Measurements from ENCODE around the gene ATP9B.

The ATP9B gene

DNA sequence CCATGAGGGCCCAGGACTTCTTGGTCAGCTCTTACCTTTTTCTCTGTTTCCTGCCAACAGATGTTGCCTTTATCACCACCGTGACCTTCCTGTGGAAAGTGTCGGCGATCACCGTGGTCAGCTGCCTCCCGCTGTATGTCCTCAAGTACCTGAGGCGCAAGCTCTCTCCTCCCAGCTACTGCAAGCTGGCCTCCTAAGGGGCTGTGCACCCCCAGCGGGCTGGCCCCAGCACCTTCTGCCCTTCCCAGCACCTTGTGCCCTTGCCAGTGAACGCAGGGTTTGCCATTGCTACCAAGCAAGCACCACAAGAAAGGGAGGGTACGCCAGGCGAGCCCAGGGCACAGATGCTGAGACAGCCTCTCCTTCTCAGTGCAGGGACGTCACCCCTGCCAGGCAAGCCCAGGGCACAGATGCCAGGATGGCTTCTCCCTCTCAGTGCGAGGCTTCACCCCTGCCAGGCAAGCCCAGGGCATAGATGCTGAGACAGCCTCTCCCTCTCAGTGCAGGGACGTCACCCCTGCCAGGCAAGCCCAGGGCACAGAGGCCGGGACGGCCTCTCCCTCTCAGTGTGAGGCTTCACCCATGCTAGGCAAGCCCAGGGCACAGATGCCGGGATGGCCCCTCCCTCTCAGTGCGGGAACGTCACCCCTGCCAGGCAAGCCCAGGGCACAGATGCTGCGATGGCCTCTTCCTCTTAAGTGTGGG lies 308.1 kb downstream of the ATP9B start:
- H3K27ac ChIP-seq: no peak overlapping the region

GRCh38 chr18:79378536-79379250 lies 309.5 kb downstream of the ATP9B start:
- H3K27ac ChIP-seq: no peak overlapping the region
- TF ChIP-seq CTCF (conservative IDR thresholded peaks at IDR 0.05) (peak; percentile 94), ZFX (IDR thresholded peaks at IDR 0.05) (no peak)

More for the DNA sequence above, 308.1 kb downstream of the ATP9B start:
- TF ChIP-seq ZFX (IDR thresholded peaks at IDR 0.05): no peak
- no peak for TF ChIP-seq CTCF (conservative IDR thresholded peaks at IDR 0.05)

DNA sequence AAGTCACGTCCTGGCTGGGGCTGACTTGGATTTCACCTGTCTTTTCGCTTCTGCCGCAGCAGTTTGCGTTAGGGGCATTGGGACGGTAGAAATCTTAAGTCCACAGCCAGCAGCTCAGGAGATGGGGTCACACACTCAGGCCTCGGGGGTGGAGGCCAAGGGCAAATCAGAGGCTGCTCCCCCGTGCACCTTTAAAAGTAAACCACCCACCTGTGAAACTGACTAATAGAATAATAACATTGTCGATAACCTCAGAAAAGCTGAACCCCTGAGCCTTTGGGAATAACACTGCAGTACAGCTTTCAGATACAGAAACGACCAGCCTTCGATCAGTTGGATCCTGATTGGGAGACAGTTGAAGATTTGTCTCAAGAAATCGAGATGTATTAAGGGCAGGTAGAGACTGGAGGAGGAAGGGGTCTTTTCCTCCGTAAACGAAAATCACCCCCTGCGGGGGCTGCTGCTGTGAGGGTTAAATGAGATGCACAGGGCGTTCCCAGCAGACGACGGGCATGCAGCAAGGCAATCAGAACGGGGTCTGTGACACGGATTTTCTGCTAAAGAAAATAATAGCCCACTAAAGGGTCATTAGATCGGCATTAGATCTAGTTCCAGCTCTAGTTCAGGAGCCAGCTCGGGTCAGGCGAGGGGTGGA lies 310.2 kb downstream of the ATP9B start:
- TF ChIP-seq ZFX (IDR thresholded peaks at IDR 0.05) (no peak), CTCF (conservative IDR thresholded peaks at IDR 0.05) (peak; percentile 68)
- no peak overlapping the region for H3K27ac ChIP-seq

DNA sequence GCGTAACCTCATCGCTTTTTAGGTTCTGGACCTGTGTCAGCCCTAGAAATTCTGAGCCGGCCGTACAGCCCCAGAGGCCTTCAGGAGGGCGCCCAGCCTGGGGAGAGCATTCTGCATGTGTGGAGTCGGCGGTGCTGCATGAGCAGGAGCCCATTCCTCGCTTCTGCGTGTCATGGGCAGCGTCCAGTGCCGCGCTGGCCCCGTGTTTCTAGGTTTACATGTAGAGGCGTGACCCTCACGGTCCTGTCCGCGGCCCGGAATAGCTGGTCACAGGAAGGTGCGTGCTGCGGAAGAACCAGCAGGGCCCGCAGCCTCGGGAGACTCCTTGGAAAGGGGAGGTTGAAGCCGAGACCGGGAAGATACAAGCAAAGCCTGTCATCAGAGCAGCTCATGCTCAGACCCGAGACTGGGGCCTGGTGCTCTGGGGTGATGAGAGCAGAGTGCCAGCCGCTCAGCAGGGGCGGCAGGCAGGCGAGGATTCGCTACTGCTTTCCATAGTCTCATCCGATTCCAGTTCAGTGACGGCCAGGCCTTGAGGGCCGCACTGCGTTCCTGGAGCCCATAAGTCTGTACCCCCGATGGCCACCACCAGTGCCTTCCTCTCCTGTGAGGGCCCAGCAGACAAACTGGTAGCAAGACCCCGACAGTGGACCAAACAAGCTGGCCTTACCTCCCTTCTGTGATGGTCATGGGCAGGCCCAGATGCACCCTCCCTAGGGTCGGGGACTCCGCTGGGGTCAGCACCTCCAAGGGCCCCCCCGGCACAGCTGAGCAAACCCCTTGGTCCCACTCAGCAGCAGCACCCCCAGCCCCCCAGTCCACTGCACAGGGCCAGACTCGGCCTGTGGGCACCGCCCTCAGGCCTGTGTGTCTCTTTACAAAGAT lies 311.0 kb downstream of the ATP9B start:
- no peak overlapping the region for H3K27ac ChIP-seq
- TF ChIP-seq ZFX (IDR thresholded peaks at IDR 0.05): no peak
- TF ChIP-seq CTCF (conservative IDR thresholded peaks at IDR 0.05): no peak

- TF ChIP-seq ZFX (IDR thresholded peaks at IDR 0.05) (no peak), CTCF (conservative IDR thresholded peaks at IDR 0.05) (peak; percentile 84)
- H3K27ac ChIP-seq: no peak overlapping the region
These were observed 311.9 kb downstream of the ATP9B start for GRCh38 chr18:79380816-79381806.

GRCh38 chr18:79381811-79382311 lies 312.7 kb downstream of the ATP9B start:
- no peak overlapping the region for H3K27ac ChIP-seq
- TF ChIP-seq CTCF (conservative IDR thresholded peaks at IDR 0.05) (no peak), ZFX (IDR thresholded peaks at IDR 0.05) (no peak)
